ENCODE measurements around the gene ZNF215. TPM values are rescaled to one million over a fixed set of nuclear protein-coding genes. Genes with fewer than 3 reads are reported as not detected.

The ZNF215 gene
- total RNA-seq, 1 donor from 2014 or later: 4.9 TPM

- Mint-ChIP-seq H3K9me3 (ENCODE audit: low read depth) (no peaks in the 10 kb centered on the region), H3K4me1 (ENCODE audit: low read depth) (peaks cover 7% of the 10 kb centered on the region), H3K36me3 (ENCODE audit: insufficient read depth) (no peaks in the 10 kb centered on the region), H3K27me3 (no peaks in the 10 kb centered on the region), H3K27ac (peak overlapping the region; percentile 93), H3K4me3 (ENCODE audit: low read depth) (peak overlapping the region; percentile 94)
- DNase-seq (ENCODE audit: low spot score, unreplicated experiment): no peak
- no peak for TF ChIP-seq CTCF (IDR thresholded peaks at IDR 0.05; ENCODE audit: unreplicated experiment)
Observed at GRCh38 chr11:6925636-6926207, 504 bp upstream of the ZNF215 start.

- peak overlapping the region; percentile 94 for H3K4me3 Mint-ChIP-seq (ENCODE audit: low read depth)
- no peak for DNase-seq (ENCODE audit: low spot score, unreplicated experiment)
- H3K9me3 Mint-ChIP-seq (ENCODE audit: low read depth): no peaks in the 10 kb centered on the region
- H3K27me3 Mint-ChIP-seq: no peaks in the 10 kb centered on the region
- H3K4me1 Mint-ChIP-seq (ENCODE audit: low read depth): peaks cover 7% of the 10 kb centered on the region
- no peak for TF ChIP-seq CTCF (IDR thresholded peaks at IDR 0.05; ENCODE audit: unreplicated experiment)
- H3K36me3 Mint-ChIP-seq (ENCODE audit: insufficient read depth): no peaks in the 10 kb centered on the region
- H3K27ac Mint-ChIP-seq: peak overlapping the region; percentile 73
Observed at GRCh38 chr11:6927030-6927617, 898 bp downstream of the ZNF215 start.

- peaks cover 7% of the 10 kb centered on the region for H3K4me1 Mint-ChIP-seq (ENCODE audit: low read depth)
- H3K4me3 Mint-ChIP-seq (ENCODE audit: low read depth): no peak overlapping the region
- H3K36me3 Mint-ChIP-seq (ENCODE audit: insufficient read depth): peaks cover 2% of the 10 kb centered on the region
- no peak for TF ChIP-seq CTCF (IDR thresholded peaks at IDR 0.05; ENCODE audit: unreplicated experiment)
- no peak for DNase-seq (ENCODE audit: low spot score, unreplicated experiment)
- H3K9me3 Mint-ChIP-seq (ENCODE audit: low read depth): no peaks in the 10 kb centered on the region
- no peak overlapping the region for H3K27ac Mint-ChIP-seq
- H3K27me3 Mint-ChIP-seq: no peaks in the 10 kb centered on the region
Observed at GRCh38 chr11:6928916-6929315, 2.7 kb downstream of the ZNF215 start.

- H3K9me3 Mint-ChIP-seq (ENCODE audit: low read depth): no peaks in the 10 kb centered on the region
- peaks cover 7% of the 10 kb centered on the region for H3K4me1 Mint-ChIP-seq (ENCODE audit: low read depth)
- no peak for DNase-seq (ENCODE audit: low spot score, unreplicated experiment)
- no peak overlapping the region for H3K4me3 Mint-ChIP-seq (ENCODE audit: low read depth)
- no peak overlapping the region for H3K27ac Mint-ChIP-seq
- TF ChIP-seq CTCF (IDR thresholded peaks at IDR 0.05; ENCODE audit: unreplicated experiment): no peak
- H3K36me3 Mint-ChIP-seq (ENCODE audit: insufficient read depth): peaks cover 3% of the 10 kb centered on the region
- no peaks in the 10 kb centered on the region for H3K27me3 Mint-ChIP-seq
Observed at GRCh38 chr11:6931146-6931713, 5.0 kb downstream of the ZNF215 start.

- Mint-ChIP-seq H3K27me3 (no peaks in the 10 kb centered on the region), H3K4me3 (ENCODE audit: low read depth) (no peak overlapping the region), H3K27ac (no peak overlapping the region), H3K4me1 (ENCODE audit: low read depth) (peaks cover 6% of the 10 kb centered on the region), H3K9me3 (ENCODE audit: low read depth) (no peaks in the 10 kb centered on the region), H3K36me3 (ENCODE audit: insufficient read depth) (peaks cover 3% of the 10 kb centered on the region)
- no peak for TF ChIP-seq CTCF (IDR thresholded peaks at IDR 0.05; ENCODE audit: unreplicated experiment)
- DNase-seq (ENCODE audit: low spot score, unreplicated experiment): no peak
Observed at GRCh38 chr11:6932145-6932544, 5.9 kb downstream of the ZNF215 start.

Data from progenitor cell of endocrine pancreas (in vitro differentiated cells).